ENCODE data around the gene IGFBPL1. TPM values are rescaled to one million over a fixed set of nuclear protein-coding genes. Genes with fewer than 3 reads are reported as not detected.

IGFBPL1 gene
- total RNA-seq, 1 donor from 2014 or later, result not detected

GRCh38 chr9:38434853-38435252 is 10.6 kb upstream of the IGFBPL1 start:
- intact Hi-C loops (cut with DNase I), result loop anchor here (10.0 kb wide), 1 partner anchor 520 kb away; no protein-coding TSS in a partner anchor
- ATAC-seq (no peak), DNase-seq (ENCODE audit: low spot score) (no peak)

- intact Hi-C loops (cut with DNase I), result loop anchor here (10.0 kb wide), 1 partner anchor 520 kb away; no protein-coding TSS in a partner anchor
- ATAC-seq (no peak), DNase-seq (ENCODE audit: low spot score) (no peak)
Measured at GRCh38 chr9:38434365-38434764, 10.1 kb upstream of the IGFBPL1 start.

GRCh38 chr9:38432922-38433510 is 8.8 kb upstream of the IGFBPL1 start:
- intact Hi-C loops (cut with DNase I), result loop anchor here (10.0 kb wide), 1 partner anchor 518 kb away; no protein-coding TSS in a partner anchor
- ATAC-seq, result no peak
- no peak for DNase-seq (ENCODE audit: low spot score)

GRCh38 chr9:38431116-38431515 is 6.9 kb upstream of the IGFBPL1 start:
- DNase-seq (ENCODE audit: low spot score) (no peak), ATAC-seq (no peak)
- intact Hi-C loops (cut with DNase I), result loop anchor here (10.0 kb wide), 1 partner anchor 516 kb away; no protein-coding TSS in a partner anchor

GRCh38 chr9:38428062-38428461 is 3.8 kb upstream of the IGFBPL1 start:
- no peak for DNase-seq (ENCODE audit: low spot score)
- ATAC-seq, result no peak
- intact Hi-C loops (cut with DNase I), result no loop called here

GRCh38 chr9:38424918-38425317 is 664 bp upstream of the IGFBPL1 start:
- ATAC-seq (no peak), DNase-seq (ENCODE audit: low spot score) (no peak)
- intact Hi-C loops (cut with DNase I), result no loop called here

GRCh38 chr9:38423273-38423972 is 831 bp downstream of the IGFBPL1 start:
- intact Hi-C loops (cut with DNase I), result no loop called here
- no peak for DNase-seq (ENCODE audit: low spot score)
- no peak for ATAC-seq

GRCh38 chr9:38422555-38423260 is 1.5 kb downstream of the IGFBPL1 start:
- intact Hi-C loops (cut with DNase I), result no loop called here
- DNase-seq (ENCODE audit: low spot score), result no peak
- ATAC-seq, result no peak

- intact Hi-C loops (cut with DNase I), result no loop called here
- no peak for DNase-seq (ENCODE audit: low spot score)
- no peak for ATAC-seq
Measured at GRCh38 chr9:38421498-38422211, 2.6 kb downstream of the IGFBPL1 start.

GRCh38 chr9:38419181-38419580 is 5.1 kb downstream of the IGFBPL1 start:
- intact Hi-C loops (cut with DNase I), result no loop called here
- no peak for ATAC-seq
- DNase-seq (ENCODE audit: low spot score), result no peak

GRCh38 chr9:38418366-38418765 is 5.9 kb downstream of the IGFBPL1 start:
- DNase-seq (ENCODE audit: low spot score) (no peak), ATAC-seq (no peak)
- intact Hi-C loops (cut with DNase I), result no loop called here

- DNase-seq (ENCODE audit: low spot score) (no peak), ATAC-seq (no peak)
- intact Hi-C loops (cut with DNase I), result no loop called here
Measured at GRCh38 chr9:38417003-38417945, 7.0 kb downstream of the IGFBPL1 start.

GRCh38 chr9:38416461-38416860 is 7.8 kb downstream of the IGFBPL1 start:
- DNase-seq (ENCODE audit: low spot score) (no peak), ATAC-seq (no peak)
- intact Hi-C loops (cut with DNase I), result no loop called here

- intact Hi-C loops (cut with DNase I), result no loop called here
- no peak for ATAC-seq
- DNase-seq (ENCODE audit: low spot score), result no peak
Measured at GRCh38 chr9:38415856-38416255, 8.4 kb downstream of the IGFBPL1 start.

GRCh38 chr9:38414040-38414723 is 10.1 kb downstream of the IGFBPL1 start:
- no peak for ATAC-seq
- intact Hi-C loops (cut with DNase I), result no loop called here
- DNase-seq (ENCODE audit: low spot score), result no peak

GRCh38 chr9:38413283-38413682 is 11.0 kb downstream of the IGFBPL1 start:
- no peak for ATAC-seq

GRCh38 chr9:38412751-38413150 is 11.5 kb downstream of the IGFBPL1 start:
- ATAC-seq, result no peak
- no peak for DNase-seq (ENCODE audit: low spot score)
- intact Hi-C loops (cut with DNase I), result no loop called here

More at GRCh38 chr9:38413283-38413682, 11.0 kb downstream of the IGFBPL1 start:
- DNase-seq (ENCODE audit: low spot score), result no peak
- intact Hi-C loops (cut with DNase I), result no loop called here

- ATAC-seq (no peak), DNase-seq (ENCODE audit: low spot score) (no peak)
- intact Hi-C loops (cut with DNase I), result no loop called here
Measured at GRCh38 chr9:38408719-38409118, 15.5 kb downstream of the IGFBPL1 start.
